Progenitor cell of endocrine pancreas (in vitro differentiated cells): Measurements from ENCODE around the gene NAPEPLD. TPM values are rescaled to one million over a fixed set of nuclear protein-coding genes. Genes with fewer than 3 reads are reported as not detected.
A peak's percentile ranks its signal among the peaks of the same experiment; 100 is the strongest.
"Not testable (repeated sequence)": the region's sequence is repeated elsewhere in the genome, so short reads cannot be mapped to it uniquely, and the experiment has no call there.

Source experiments
- DNase-seq: peaks from one replicate; pipeline ENCODE4 v3.0.0; 2021; ENCODE audit warnings: low spot score; ENCODE audit not compliant: unreplicated experiment
- H3K27ac Mint-ChIP-seq: 2 replicates; pipeline ENCODE4 v1.8.0; 2021; ENCODE audit warnings: mild to moderate bottlenecking, moderate library complexity, mixed read lengths
- H3K27me3 Mint-ChIP-seq: 2 replicates; pipeline ENCODE4 v1.8.0; 2021; ENCODE audit warnings: mixed read lengths
- H3K36me3 Mint-ChIP-seq: 2 replicates; pipeline ENCODE4 v1.8.0; 2022; ENCODE audit warnings: mixed read lengths; ENCODE audit not compliant: insufficient read depth
- H3K4me1 Mint-ChIP-seq: 2 replicates; pipeline ENCODE4 v1.8.0; 2021; ENCODE audit warnings: low read depth, mixed read lengths
- H3K4me3 Mint-ChIP-seq: 2 replicates; pipeline ENCODE4 v1.8.0; 2021; ENCODE audit warnings: low read depth, mild to moderate bottlenecking, moderate library complexity, mixed read lengths
- H3K9me3 Mint-ChIP-seq: 2 replicates; pipeline ENCODE4 v1.8.0; 2021; ENCODE audit warnings: low read depth, mixed read lengths
- CTCF ChIP-seq: fragments of 200-600 bp; sonication (generic); IDR thresholded peaks from one replicate; pipeline ENCODE4 v1.5.0; 2021; ENCODE audit warnings: antibody characterized with exemption, mild to moderate bottlenecking; ENCODE audit not compliant: unreplicated experiment
- total RNA-seq: library from RNA; stranded (reverse); gene quantifications from 2 replicates; pipeline ENCODE4 v1.2.1, GENCODE V29; 2021

The NAPEPLD gene
- total RNA-seq, 1 donor from 2014 or later: 17.4 TPM

DNA sequence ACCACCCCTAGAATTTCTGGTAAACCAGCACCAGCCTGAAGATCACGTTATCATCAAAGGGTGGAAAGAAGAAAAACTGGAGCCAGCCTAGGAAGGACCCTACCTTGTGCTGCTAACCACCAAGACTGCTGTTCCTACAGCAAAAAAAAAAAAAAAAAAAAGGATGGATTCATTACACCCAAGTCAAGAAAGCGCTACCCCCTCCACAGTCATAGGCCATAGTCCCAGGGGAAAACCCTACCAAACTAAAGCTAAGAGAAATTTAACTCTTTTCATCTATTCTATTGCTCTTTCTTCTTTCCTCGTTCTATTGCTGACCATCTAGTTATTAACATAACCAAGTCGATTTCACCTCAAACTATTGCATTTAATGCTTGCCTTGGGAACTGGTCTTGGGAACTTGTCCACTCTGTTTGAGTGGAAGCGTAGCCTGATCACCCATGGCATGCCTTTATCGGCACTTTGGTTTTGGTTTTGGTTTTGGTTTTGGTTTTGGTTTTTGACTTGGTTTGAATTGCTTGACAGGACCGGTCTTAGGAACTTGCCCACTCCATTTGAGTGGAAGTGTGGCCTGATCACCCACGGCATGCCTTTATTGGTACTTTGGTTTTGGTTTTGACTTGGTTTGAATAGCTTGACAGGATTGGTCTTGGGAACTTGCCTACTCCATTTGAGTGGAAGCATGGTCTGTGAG lies 6.6 kb upstream of the NAPEPLD start:
- not testable (repeated sequence) for H3K27ac Mint-ChIP-seq, DNase-seq, H3K27me3 Mint-ChIP-seq, H3K4me1 Mint-ChIP-seq, H3K36me3 Mint-ChIP-seq, H3K9me3 Mint-ChIP-seq, H3K4me3 Mint-ChIP-seq

DNA sequence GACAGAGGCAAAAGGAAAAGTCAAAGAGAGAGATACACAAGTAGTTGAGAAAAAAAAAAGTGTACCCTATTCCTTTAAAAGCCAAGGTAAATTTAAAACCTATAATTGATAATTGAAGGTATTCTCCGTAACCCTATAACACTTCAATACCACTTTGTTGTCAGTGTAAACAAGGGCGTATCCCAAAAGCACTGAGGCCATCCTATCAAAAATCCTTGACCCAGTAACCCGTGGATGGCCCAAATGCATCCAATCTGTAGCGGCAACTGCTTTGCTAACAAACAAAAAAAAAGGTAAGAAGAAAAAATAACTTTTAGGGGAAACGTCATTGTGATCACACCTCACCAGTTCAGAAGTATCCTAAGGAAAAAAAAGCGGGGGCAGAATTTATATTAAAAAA lies 5.1 kb upstream of the NAPEPLD start:
- H3K27me3 Mint-ChIP-seq: peaks cover 4% of the 10 kb centered on the region

DNA sequence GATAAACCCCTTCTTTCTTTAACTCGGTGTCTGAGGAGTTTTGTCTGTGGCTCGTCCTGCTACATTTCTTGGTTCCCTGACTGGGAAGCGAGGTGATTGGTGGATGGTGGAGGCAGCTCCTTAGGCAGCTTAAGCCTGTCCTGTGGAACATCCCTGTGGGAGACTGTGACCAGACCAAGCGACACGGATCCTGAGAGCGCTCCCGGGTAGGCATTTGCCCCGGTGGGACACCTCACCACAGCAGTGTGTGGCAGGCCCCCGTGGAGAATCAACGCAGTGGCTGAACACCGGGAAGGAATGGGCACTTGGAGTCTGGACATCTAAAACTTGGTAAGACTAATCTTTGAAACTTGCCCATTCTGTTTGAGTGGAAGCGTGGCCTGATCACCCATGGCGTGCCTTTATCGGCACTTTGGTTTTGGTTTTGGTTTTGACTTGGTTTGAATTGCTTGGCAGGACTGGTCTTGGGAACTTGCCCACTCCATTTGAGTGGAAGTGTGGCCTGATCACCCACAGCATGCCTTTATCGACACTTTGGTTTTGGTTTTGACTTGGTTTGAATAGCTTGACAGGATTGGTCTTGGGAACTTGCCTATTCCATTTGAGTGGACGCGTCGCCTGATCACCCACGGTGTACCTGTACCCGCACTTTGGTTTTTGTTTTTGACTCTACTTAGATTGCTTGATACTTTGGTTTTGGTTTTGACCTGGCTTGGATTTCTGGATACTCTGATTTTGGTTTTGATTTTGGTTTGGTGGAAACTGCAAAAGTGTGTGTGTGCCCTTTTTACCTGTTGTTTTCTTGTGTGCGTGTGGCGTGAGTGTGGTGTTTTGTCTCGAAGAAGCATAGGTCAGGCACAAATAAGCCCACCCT lies 4.1 kb upstream of the NAPEPLD start:
- H3K27me3 Mint-ChIP-seq, H3K9me3 Mint-ChIP-seq, H3K4me3 Mint-ChIP-seq, DNase-seq, H3K36me3 Mint-ChIP-seq: not testable (repeated sequence)
- peaks cover 26% of the 10 kb centered on the region for H3K4me1 Mint-ChIP-seq
- H3K27ac Mint-ChIP-seq: peak overlapping the region; percentile 11

More for the DNA sequence above, 5.1 kb upstream of the NAPEPLD start:
- Mint-ChIP-seq H3K4me3 (no peak overlapping the region), H3K36me3 (peaks cover 5% of the 10 kb centered on the region), H3K4me1 (peaks cover 17% of the 10 kb centered on the region), H3K9me3 (peaks cover 5% of the 10 kb centered on the region), H3K27ac (no peak overlapping the region)
- TF ChIP-seq CTCF: no peak
- DNase-seq: no peak

- H3K36me3 Mint-ChIP-seq, H3K9me3 Mint-ChIP-seq, H3K27me3 Mint-ChIP-seq, DNase-seq, H3K4me3 Mint-ChIP-seq: not testable (repeated sequence)
- Mint-ChIP-seq H3K27ac (peak overlapping the region; percentile 36), H3K4me1 (peaks cover 33% of the 10 kb centered on the region)
Observed at GRCh38 chr7:103151993-103152676, 3.2 kb upstream of the NAPEPLD start.

DNA sequence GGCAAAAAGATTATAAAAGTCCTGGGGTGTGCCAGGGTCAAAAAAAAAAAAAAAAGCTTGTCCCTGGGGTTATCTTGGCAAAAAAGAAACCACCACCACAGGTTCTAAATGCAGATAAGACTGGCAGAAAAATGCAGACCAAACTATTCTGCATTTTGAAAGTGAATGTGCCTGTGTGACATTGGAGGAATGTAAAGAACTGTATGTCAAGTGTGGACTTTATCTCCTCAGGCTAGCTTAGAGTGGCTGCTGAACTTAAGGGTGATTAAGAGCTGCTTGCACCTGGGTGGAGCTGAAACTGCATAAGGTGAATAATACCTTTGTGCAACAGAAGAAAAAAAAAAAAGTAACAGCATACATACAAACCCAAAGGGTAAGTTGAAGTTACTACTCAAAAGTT lies 1.3 kb upstream of the NAPEPLD start:
- Mint-ChIP-seq H3K36me3 (peaks cover 5% of the 10 kb centered on the region), H3K27me3 (no peaks in the 10 kb centered on the region), H3K4me3 (peak overlapping the region; percentile 97), H3K27ac (peak overlapping the region; percentile 96), H3K9me3 (peaks cover 5% of the 10 kb centered on the region), H3K4me1 (peaks cover 42% of the 10 kb centered on the region)
- no peak for TF ChIP-seq CTCF
- no peak for DNase-seq

DNA sequence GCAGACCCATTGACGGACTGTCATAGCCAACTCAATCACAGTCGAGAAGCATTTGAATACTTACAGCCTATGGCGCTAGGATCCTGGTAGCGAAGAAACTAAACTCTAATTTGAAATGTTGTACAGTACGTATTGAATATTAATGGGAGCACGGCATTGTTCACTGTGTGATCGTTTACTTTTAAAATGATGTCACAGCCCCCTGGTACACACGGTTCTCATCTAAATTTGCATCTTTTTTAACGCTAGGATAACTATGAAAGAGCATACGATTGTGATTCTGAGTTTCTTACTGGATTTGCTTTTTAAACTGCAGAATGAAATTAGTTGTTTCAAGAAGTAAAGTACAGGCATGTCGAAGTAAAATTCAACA lies 895 bp upstream of the NAPEPLD start:
- H3K9me3 Mint-ChIP-seq: peaks cover 5% of the 10 kb centered on the region
- no peak for DNase-seq
- H3K4me3 Mint-ChIP-seq: peak overlapping the region; percentile 97
- H3K27me3 Mint-ChIP-seq: no peaks in the 10 kb centered on the region
- peaks cover 5% of the 10 kb centered on the region for H3K36me3 Mint-ChIP-seq
- no peak for TF ChIP-seq CTCF
- peak overlapping the region; percentile 96 for H3K27ac Mint-ChIP-seq
- peaks cover 42% of the 10 kb centered on the region for H3K4me1 Mint-ChIP-seq
